IPS-15b (cell line): Measurements from ENCODE around the gene HOXB6.

ENCODE experiments used
- H3K27me3 ChIP-seq: one replicate; pipeline ENCODE4 v1.6.1; 2013; ENCODE audit warnings: low read length; ENCODE audit not compliant: control insufficient read depth, insufficient read depth
- H3K36me3 ChIP-seq: one replicate; pipeline ENCODE4 v1.6.1; 2013; ENCODE audit warnings: low read length; ENCODE audit not compliant: control insufficient read depth, insufficient read depth
- H3K4me1 ChIP-seq: one replicate; pipeline ENCODE4 v1.6.1; 2013; ENCODE audit warnings: mild to moderate bottlenecking, low read length; ENCODE audit not compliant: control insufficient read depth, insufficient read depth
- H3K4me3 ChIP-seq: one replicate; pipeline ENCODE4 v1.5.1; 2013; ENCODE audit warnings: low read depth, low read length
- H3K9ac ChIP-seq: one replicate; pipeline ENCODE4 v1.6.1; 2013; ENCODE audit warnings: low read depth, mild to moderate bottlenecking, low read length
- H3K9me3 ChIP-seq: one replicate; pipeline ENCODE4 v1.6.1; 2013; ENCODE audit warnings: mild to moderate bottlenecking, low read length; ENCODE audit not compliant: control insufficient read depth, insufficient read depth

HOXB6 gene

GRCh38 chr17:48558057-48558830 is 46.5 kb downstream of the HOXB6 start:
- no peak overlapping the region for H3K9ac ChIP-seq

GRCh38 chr17:48556576-48557401 is 48.0 kb downstream of the HOXB6 start:
- no peak overlapping the region for H3K4me3 ChIP-seq
- H3K27me3 ChIP-seq = peaks cover 98% of the 10 kb centered on the region

More at GRCh38 chr17:48558057-48558830, 46.5 kb downstream of the HOXB6 start:
- Histone ChIP-seq H3K27me3 (peaks cover 98% of the 10 kb centered on the region), H3K4me3 (no peak overlapping the region), H3K36me3 (no peaks in the 10 kb centered on the region), H3K9me3 (no peaks in the 10 kb centered on the region), H3K4me1 (no peaks in the 10 kb centered on the region)

GRCh38 chr17:48556229-48556575 is 48.6 kb downstream of the HOXB6 start:
- no peak overlapping the region for H3K9ac ChIP-seq
- peaks cover 98% of the 10 kb centered on the region for H3K27me3 ChIP-seq
- H3K9me3 ChIP-seq = no peaks in the 10 kb centered on the region
- H3K4me3 ChIP-seq = no peak overlapping the region
- no peaks in the 10 kb centered on the region for H3K36me3 ChIP-seq
- no peaks in the 10 kb centered on the region for H3K4me1 ChIP-seq

More at GRCh38 chr17:48556576-48557401, 48.0 kb downstream of the HOXB6 start:
- H3K36me3 ChIP-seq = no peaks in the 10 kb centered on the region
- H3K4me1 ChIP-seq = no peaks in the 10 kb centered on the region
- H3K9me3 ChIP-seq = no peaks in the 10 kb centered on the region
- H3K9ac ChIP-seq = no peak overlapping the region

GRCh38 chr17:48555258-48556228 is 49.2 kb downstream of the HOXB6 start:
- H3K27me3 ChIP-seq = peaks cover 96% of the 10 kb centered on the region
- H3K4me3 ChIP-seq = peak overlapping the region; percentile 30
- H3K4me1 ChIP-seq = no peaks in the 10 kb centered on the region
- no peaks in the 10 kb centered on the region for H3K9me3 ChIP-seq
- no peaks in the 10 kb centered on the region for H3K36me3 ChIP-seq
- no peak overlapping the region for H3K9ac ChIP-seq

GRCh38 chr17:48554412-48555257 is 50.2 kb downstream of the HOXB6 start:
- Histone ChIP-seq H3K9me3 (no peaks in the 10 kb centered on the region), H3K27me3 (peaks cover 96% of the 10 kb centered on the region), H3K36me3 (no peaks in the 10 kb centered on the region), H3K9ac (no peak overlapping the region), H3K4me3 (peak overlapping the region; percentile 30), H3K4me1 (peaks cover 3% of the 10 kb centered on the region)

GRCh38 chr17:48553826-48554225 is 51.0 kb downstream of the HOXB6 start:
- peaks cover 9% of the 10 kb centered on the region for H3K4me1 ChIP-seq

GRCh38 chr17:48553190-48553547 is 51.6 kb downstream of the HOXB6 start:
- Histone ChIP-seq H3K4me1 (peaks cover 13% of the 10 kb centered on the region), H3K4me3 (peak overlapping the region; percentile 13), H3K9ac (no peak overlapping the region), H3K36me3 (no peaks in the 10 kb centered on the region), H3K27me3 (peaks cover 95% of the 10 kb centered on the region), H3K9me3 (no peaks in the 10 kb centered on the region)

More at GRCh38 chr17:48553826-48554225, 51.0 kb downstream of the HOXB6 start:
- Histone ChIP-seq H3K27me3 (peaks cover 96% of the 10 kb centered on the region), H3K9ac (no peak overlapping the region), H3K36me3 (no peaks in the 10 kb centered on the region), H3K4me3 (no peak overlapping the region), H3K9me3 (no peaks in the 10 kb centered on the region)

GRCh38 chr17:48552466-48553189 is 52.2 kb downstream of the HOXB6 start:
- Histone ChIP-seq H3K27me3 (peaks cover 95% of the 10 kb centered on the region), H3K9me3 (no peaks in the 10 kb centered on the region), H3K4me1 (peaks cover 19% of the 10 kb centered on the region), H3K4me3 (peak overlapping the region; percentile 30), H3K9ac (no peak overlapping the region), H3K36me3 (no peaks in the 10 kb centered on the region)

- Histone ChIP-seq H3K4me1 (peaks cover 26% of the 10 kb centered on the region), H3K27me3 (peaks cover 95% of the 10 kb centered on the region), H3K4me3 (peak overlapping the region; percentile 30), H3K9me3 (no peaks in the 10 kb centered on the region), H3K9ac (no peak overlapping the region), H3K36me3 (no peaks in the 10 kb centered on the region)
Measured at GRCh38 chr17:48551596-48552465, 53.0 kb downstream of the HOXB6 start.

- Histone ChIP-seq H3K4me3 (no peak overlapping the region), H3K9ac (no peak overlapping the region), H3K36me3 (no peaks in the 10 kb centered on the region), H3K9me3 (no peaks in the 10 kb centered on the region), H3K4me1 (peaks cover 31% of the 10 kb centered on the region), H3K27me3 (peaks cover 95% of the 10 kb centered on the region)
Measured at GRCh38 chr17:48551214-48551555, 53.6 kb downstream of the HOXB6 start.
